Stimulated activated effector memory CD8-positive, alpha-beta T cell treated with anti-CD3 and anti-CD28 coated beads, Interleukin-12 subunit alpha, Interleukin-12 subunit beta, amount 100 ng/mL, for 72 hours (primary cell): ENCODE measurements around the gene KCNK4.

ENCODE experiments used
- ATAC-seq: fragments of 150-1000 bp; cut with Tn5 transposase; 2 replicates; pipeline ENCODE4 v1.10.0; 2021
- DNase-seq, 2 donors: peaks; one replicate each; pipeline ENCODE4 v3.0.0; 2021 to 2022; ENCODE audit warnings: low spot score in 2 of 2
- H3K27ac Mint-ChIP-seq: one replicate; pipeline ENCODE4 v1.8.0; 2022; ENCODE audit warnings: mild to moderate bottlenecking, mixed read lengths
- H3K36me3 Mint-ChIP-seq: one replicate; pipeline ENCODE4 v1.8.0; 2022; ENCODE audit warnings: mild to moderate bottlenecking, mixed read lengths
- H3K4me1 Mint-ChIP-seq: one replicate; pipeline ENCODE4 v1.8.0; 2022; ENCODE audit warnings: mixed read lengths
- H3K4me3 Mint-ChIP-seq: one replicate; pipeline ENCODE4 v1.8.0; 2022; ENCODE audit warnings: mild to moderate bottlenecking, mixed read lengths
- H3K9me3 Mint-ChIP-seq: one replicate; pipeline ENCODE4 v1.8.0; 2022; ENCODE audit warnings: mixed read lengths

Gene KCNK4

GRCh38 chr11:64250415-64251015 is 40.6 kb upstream of the KCNK4 start:
- peak; percentile 0 for ATAC-seq
- H3K27ac Mint-ChIP-seq, result no peak overlapping the region

GRCh38 chr11:64251016-64251752 is 39.9 kb upstream of the KCNK4 start, which contains the start of gene PLCB3:
TSS of gene PLCB3 (plus strand) at chr11:64251530. CDS start at chr11:64251650, 120 bp downstream.
- peaks cover 33% of the 10 kb centered on the region for H3K4me1 Mint-ChIP-seq
- peak within 1 kb of the TSS; percentile 94 for H3K4me3 Mint-ChIP-seq
- H3K27ac Mint-ChIP-seq, result peak within 1 kb of the TSS; percentile 86
- peak; percentile 75 for ATAC-seq
- H3K9me3 Mint-ChIP-seq, result no peaks in the 10 kb centered on the region
- H3K36me3 Mint-ChIP-seq, result peaks cover 16% of the 10 kb centered on the region
- peak; percentile 75 to 79 for DNase-seq

More at GRCh38 chr11:64250415-64251015, 40.6 kb upstream of the KCNK4 start:
- Mint-ChIP-seq H3K4me3 (peak overlapping the region; percentile 94), H3K4me1 (peaks cover 33% of the 10 kb centered on the region), H3K36me3 (peaks cover 20% of the 10 kb centered on the region), H3K9me3 (no peaks in the 10 kb centered on the region)
- DNase-seq, result no peak

- Mint-ChIP-seq H3K4me1 (peaks cover 33% of the 10 kb centered on the region), H3K36me3 (peaks cover 19% of the 10 kb centered on the region), H3K9me3 (no peaks in the 10 kb centered on the region), H3K4me3 (peak overlapping the region; percentile 94), H3K27ac (peak overlapping the region; percentile 86)
- DNase-seq (no peak), ATAC-seq (no peak)
These were observed 39.4 kb upstream of the KCNK4 start for GRCh38 chr11:64251753-64252002.

- peak overlapping the region; percentile 86 for H3K27ac Mint-ChIP-seq
- peaks cover 28% of the 10 kb centered on the region for H3K4me1 Mint-ChIP-seq
- DNase-seq (peak in 1 of 2 donors; percentile 64), ATAC-seq (no peak)
- no peaks in the 10 kb centered on the region for H3K9me3 Mint-ChIP-seq
- peaks cover 20% of the 10 kb centered on the region for H3K36me3 Mint-ChIP-seq
- peak overlapping the region; percentile 94 for H3K4me3 Mint-ChIP-seq
These were observed 38.9 kb upstream of the KCNK4 start for GRCh38 chr11:64252003-64252872.

GRCh38 chr11:64253043-64253442 is 38.1 kb upstream of the KCNK4 start:
- H3K27ac Mint-ChIP-seq, result no peak overlapping the region
- peaks cover 22% of the 10 kb centered on the region for H3K4me1 Mint-ChIP-seq
- no peaks in the 10 kb centered on the region for H3K9me3 Mint-ChIP-seq
- ATAC-seq, result no peak
- peak overlapping the region; percentile 94 for H3K4me3 Mint-ChIP-seq
- peaks cover 28% of the 10 kb centered on the region for H3K36me3 Mint-ChIP-seq
- DNase-seq, result no peak

- peak overlapping the region; percentile 70 for H3K27ac Mint-ChIP-seq
These were observed 37.6 kb upstream of the KCNK4 start for GRCh38 chr11:64253481-64253880.

GRCh38 chr11:64254326-64254725 is 36.8 kb upstream of the KCNK4 start:
- H3K4me1 Mint-ChIP-seq, result peaks cover 24% of the 10 kb centered on the region

More at GRCh38 chr11:64253481-64253880, 37.6 kb upstream of the KCNK4 start:
- Mint-ChIP-seq H3K4me1 (peaks cover 20% of the 10 kb centered on the region), H3K36me3 (peaks cover 31% of the 10 kb centered on the region), H3K4me3 (no peak overlapping the region), H3K9me3 (no peaks in the 10 kb centered on the region)
- no peak for DNase-seq
- ATAC-seq, result no peak

GRCh38 chr11:64255135-64256128 is 35.7 kb upstream of the KCNK4 start:
- no peak for DNase-seq
- Mint-ChIP-seq H3K36me3 (peaks cover 40% of the 10 kb centered on the region), H3K9me3 (no peaks in the 10 kb centered on the region), H3K4me1 (peaks cover 34% of the 10 kb centered on the region), H3K4me3 (no peak overlapping the region), H3K27ac (no peak overlapping the region)
- ATAC-seq, result no peak

More at GRCh38 chr11:64254326-64254725, 36.8 kb upstream of the KCNK4 start:
- Mint-ChIP-seq H3K36me3 (peaks cover 29% of the 10 kb centered on the region), H3K9me3 (no peaks in the 10 kb centered on the region), H3K4me3 (no peak overlapping the region), H3K27ac (peak overlapping the region; percentile 70)
- ATAC-seq (no peak), DNase-seq (no peak)

GRCh38 chr11:64256300-64256699 is 34.8 kb upstream of the KCNK4 start:
- H3K36me3 Mint-ChIP-seq, result peaks cover 47% of the 10 kb centered on the region
- no peak overlapping the region for H3K27ac Mint-ChIP-seq
- DNase-seq, result no peak
- ATAC-seq, result no peak
- H3K4me3 Mint-ChIP-seq, result no peak overlapping the region
- no peaks in the 10 kb centered on the region for H3K9me3 Mint-ChIP-seq
- peaks cover 30% of the 10 kb centered on the region for H3K4me1 Mint-ChIP-seq

GRCh38 chr11:64258356-64258755 is 32.7 kb upstream of the KCNK4 start:
- H3K27ac Mint-ChIP-seq, result no peak overlapping the region
- ATAC-seq (no peak), DNase-seq (no peak)
- H3K36me3 Mint-ChIP-seq, result peaks cover 55% of the 10 kb centered on the region
- no peak overlapping the region for H3K4me3 Mint-ChIP-seq
- H3K4me1 Mint-ChIP-seq, result peaks cover 28% of the 10 kb centered on the region
- H3K9me3 Mint-ChIP-seq, result no peaks in the 10 kb centered on the region

GRCh38 chr11:64258946-64259532 is 32.1 kb upstream of the KCNK4 start:
- H3K4me1 Mint-ChIP-seq, result peaks cover 23% of the 10 kb centered on the region
- peak overlapping the region; percentile 90 for H3K27ac Mint-ChIP-seq
- ATAC-seq (no peak), DNase-seq (no peak)
- H3K9me3 Mint-ChIP-seq, result no peaks in the 10 kb centered on the region
- peaks cover 55% of the 10 kb centered on the region for H3K36me3 Mint-ChIP-seq
- H3K4me3 Mint-ChIP-seq, result no peak overlapping the region

GRCh38 chr11:64259533-64260067 is 31.5 kb upstream of the KCNK4 start:
- ATAC-seq, result peak; percentile 49
- Mint-ChIP-seq H3K36me3 (peaks cover 55% of the 10 kb centered on the region), H3K27ac (peak overlapping the region; percentile 90)

GRCh38 chr11:64260147-64260708 is 30.9 kb upstream of the KCNK4 start:
- Mint-ChIP-seq H3K27ac (peak overlapping the region; percentile 90), H3K9me3 (no peaks in the 10 kb centered on the region), H3K4me3 (peak overlapping the region; percentile 31), H3K36me3 (peaks cover 55% of the 10 kb centered on the region), H3K4me1 (peaks cover 22% of the 10 kb centered on the region)
- DNase-seq (no peak), ATAC-seq (peak; percentile 56)

More at GRCh38 chr11:64259533-64260067, 31.5 kb upstream of the KCNK4 start:
- Mint-ChIP-seq H3K4me1 (peaks cover 22% of the 10 kb centered on the region), H3K9me3 (no peaks in the 10 kb centered on the region), H3K4me3 (peak overlapping the region; percentile 31)
- DNase-seq, result no peak
